Lung (tissue), 12 donors: ENCODE measurements around the gene WAS. TPM values are rescaled to one million over a fixed set of nuclear protein-coding genes. Genes with fewer than 3 reads are reported as not detected.
"Not testable (repeated sequence)": the region's sequence is repeated elsewhere in the genome, so short reads cannot be mapped to it uniquely, and the experiment has no call there.

Experiments
- ATAC-seq: fragments of 200-7000 bp; cut with Tn5 transposase; one replicate; pipeline ENCODE4 v1.9.1; 2020; ENCODE audit warnings: moderate number of reproducible peaks; ENCODE audit not compliant: insufficient read depth, low FRiP score
- DNase-seq, 3 donors: peaks; one replicate each; pipeline ENCODE4 v3.0.0-alpha.2; 2013 to 2017
- H3K27ac ChIP-seq, 2 donors: one replicate each; pipeline ENCODE4 v1.5.1; 2013; ENCODE audit warnings: mild to moderate bottlenecking in 2 of 2, moderate library complexity in 2 of 2, control low read depth in 1 of 2, inconsistent platforms in 1 of 2, low read depth in 1 of 2, low read length in 1 of 2
- H3K27me3 ChIP-seq, 3 donors: one replicate each; pipeline ENCODE4 v1.5.1; 2013; ENCODE audit warnings: low read length in 2 of 3; ENCODE audit not compliant: control insufficient read depth in 3 of 3, insufficient read depth in 3 of 3
- H3K36me3 ChIP-seq, 4 donors: one replicate each; pipeline ENCODE4 v1.5.1; 2013; ENCODE audit warnings: low read length in 4 of 4, mild to moderate bottlenecking in 1 of 4, moderate library complexity in 1 of 4; ENCODE audit not compliant: control insufficient read depth in 4 of 4, insufficient read depth in 4 of 4
- H3K4me1 ChIP-seq, 5 donors: one replicate each; pipeline ENCODE4 v1.5.1; 2013; ENCODE audit warnings: low read length in 5 of 5, mild to moderate bottlenecking in 2 of 5, moderate library complexity in 1 of 5; ENCODE audit not compliant: control insufficient read depth in 5 of 5, insufficient read depth in 5 of 5
- H3K4me3 ChIP-seq: one replicate; pipeline ENCODE4 v1.5.1; 2013; ENCODE audit warnings: mild to moderate bottlenecking, control low read depth, moderate library complexity
- H3K9ac ChIP-seq, 2 donors: one replicate each; pipeline ENCODE4 v1.5.1; 2013; ENCODE audit warnings: low read length in 2 of 2, control low read depth in 1 of 2; ENCODE audit not compliant: insufficient read depth in 1 of 2
- H3K9me3 ChIP-seq, 4 donors: one replicate each; pipeline ENCODE4 v1.5.1; 2013; ENCODE audit warnings: low read length in 3 of 4, mild to moderate bottlenecking in 1 of 4, moderate library complexity in 1 of 4; ENCODE audit not compliant: control insufficient read depth in 4 of 4, insufficient read depth in 3 of 4
- WGBS, 2 donors: extraction: QIAGEN DNeasy Blood & Tissue Kit; methylation state at CpG; one replicate each; pipeline ENCODE4 v1.1.7; 2013; 5-methylcytosine and 5-hydroxymethylcytosine counted together
- polyA plus RNA-seq, 2 donors: library from polyadenylated mRNA; stranded (reverse); fragments of 200-250 nt; gene quantifications; one replicate each; pipeline ENCODE4 v1.2.1, GENCODE V29; 2013
- total RNA-seq, 2 donors: library from RNA; depleted of rRNA in 1 of 2; stranded (reverse); fragments of >200 nt in 1 of 2; gene quantifications; one replicate each; pipeline ENCODE4 v1.2.1, GENCODE V29; 2014 to 2021
- TF ChIP-seq, protein P1 (sequence below): IDR thresholded peaks from 2 replicates; pipeline ENCODE4 v1.5.1; 2012; ENCODE audit warnings: mild to moderate bottlenecking; ENCODE audit errors: control extremely low read depth, extremely low read depth
- donor health status: control.
- donor health status: control.
- donor health status: Bipolar disorder and iron deficiency.
- donor health status: healthy.
- donor health status: DM: yes; HTN: yes; CAD: no.

WAS gene
- total and polyA plus RNA-seq, 4 donors = 8.1 to 61.5 (median 26.0) TPM

DNA sequence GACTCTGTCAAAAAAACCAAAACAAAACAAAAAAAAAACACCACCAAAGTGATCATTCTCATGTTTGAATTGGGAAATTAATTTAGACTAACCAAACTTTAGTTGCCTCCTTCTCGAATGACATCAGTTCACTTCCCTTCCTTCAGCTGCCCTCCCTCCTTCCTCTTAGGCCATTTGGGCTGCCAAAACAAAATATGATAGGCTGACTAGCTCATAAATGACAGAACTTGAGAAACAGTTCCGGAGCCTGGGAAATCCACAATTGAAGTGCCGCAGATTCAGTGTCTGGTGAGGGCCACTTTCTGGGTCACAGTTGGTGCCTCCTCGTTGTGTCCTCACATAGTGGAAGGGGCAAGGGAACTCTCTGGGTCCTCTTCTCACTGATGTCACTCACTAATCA lies 16.1 kb upstream of the WAS start:
- H3K27ac ChIP-seq = no peak overlapping the region
- DNase-seq (no peak), ATAC-seq (no peak)
- H3K9ac ChIP-seq = no peak overlapping the region
- TF ChIP-seq, protein P1, sequence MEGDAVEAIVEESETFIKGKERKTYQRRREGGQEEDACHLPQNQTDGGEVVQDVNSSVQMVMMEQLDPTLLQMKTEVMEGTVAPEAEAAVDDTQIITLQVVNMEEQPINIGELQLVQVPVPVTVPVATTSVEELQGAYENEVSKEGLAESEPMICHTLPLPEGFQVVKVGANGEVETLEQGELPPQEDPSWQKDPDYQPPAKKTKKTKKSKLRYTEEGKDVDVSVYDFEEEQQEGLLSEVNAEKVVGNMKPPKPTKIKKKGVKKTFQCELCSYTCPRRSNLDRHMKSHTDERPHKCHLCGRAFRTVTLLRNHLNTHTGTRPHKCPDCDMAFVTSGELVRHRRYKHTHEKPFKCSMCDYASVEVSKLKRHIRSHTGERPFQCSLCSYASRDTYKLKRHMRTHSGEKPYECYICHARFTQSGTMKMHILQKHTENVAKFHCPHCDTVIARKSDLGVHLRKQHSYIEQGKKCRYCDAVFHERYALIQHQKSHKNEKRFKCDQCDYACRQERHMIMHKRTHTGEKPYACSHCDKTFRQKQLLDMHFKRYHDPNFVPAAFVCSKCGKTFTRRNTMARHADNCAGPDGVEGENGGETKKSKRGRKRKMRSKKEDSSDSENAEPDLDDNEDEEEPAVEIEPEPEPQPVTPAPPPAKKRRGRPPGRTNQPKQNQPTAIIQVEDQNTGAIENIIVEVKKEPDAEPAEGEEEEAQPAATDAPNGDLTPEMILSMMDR = no peak
- no peaks in the 10 kb centered on the region for H3K4me1 ChIP-seq
- no peaks in the 10 kb centered on the region for H3K36me3 ChIP-seq
- H3K4me3 ChIP-seq = no peak overlapping the region
- peaks cover 0 to 3% (median 0%) of the 10 kb centered on the region in 4 donors for H3K9me3 ChIP-seq
- 34 to 69% methylated on average over 4 of the region's 4 CpGs for WGBS, 2 donors
- H3K27me3 ChIP-seq = peaks cover 0 to 5% (median 0%) of the 10 kb centered on the region in 3 donors

DNA sequence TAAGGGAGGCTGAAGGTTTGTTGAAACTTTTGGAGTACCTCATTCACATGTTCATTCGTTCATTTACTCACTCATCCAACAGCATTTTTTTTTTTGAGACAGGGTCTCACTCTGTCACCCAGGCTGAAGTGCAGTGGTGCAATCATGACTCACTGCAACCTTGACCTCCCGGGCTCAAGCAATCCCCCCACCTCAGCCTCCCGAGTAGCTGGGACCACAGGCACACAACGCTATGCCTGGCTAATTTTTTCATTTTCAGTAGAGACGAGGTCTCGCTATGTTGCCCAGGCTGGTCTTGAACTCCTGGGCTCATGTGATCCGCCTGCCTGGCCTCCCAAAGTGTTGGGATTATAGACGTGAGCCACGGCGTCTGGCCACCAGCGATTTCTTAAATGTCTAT lies 15.4 kb upstream of the WAS start:
- WGBS, 2 donors = 78 to 91% methylated on average over 11 of the region's 11 CpGs
- not testable (repeated sequence) for ATAC-seq, H3K9me3 ChIP-seq, DNase-seq, H3K36me3 ChIP-seq, H3K9ac ChIP-seq, H3K4me1 ChIP-seq, H3K4me3 ChIP-seq, H3K27me3 ChIP-seq, H3K27ac ChIP-seq

DNA sequence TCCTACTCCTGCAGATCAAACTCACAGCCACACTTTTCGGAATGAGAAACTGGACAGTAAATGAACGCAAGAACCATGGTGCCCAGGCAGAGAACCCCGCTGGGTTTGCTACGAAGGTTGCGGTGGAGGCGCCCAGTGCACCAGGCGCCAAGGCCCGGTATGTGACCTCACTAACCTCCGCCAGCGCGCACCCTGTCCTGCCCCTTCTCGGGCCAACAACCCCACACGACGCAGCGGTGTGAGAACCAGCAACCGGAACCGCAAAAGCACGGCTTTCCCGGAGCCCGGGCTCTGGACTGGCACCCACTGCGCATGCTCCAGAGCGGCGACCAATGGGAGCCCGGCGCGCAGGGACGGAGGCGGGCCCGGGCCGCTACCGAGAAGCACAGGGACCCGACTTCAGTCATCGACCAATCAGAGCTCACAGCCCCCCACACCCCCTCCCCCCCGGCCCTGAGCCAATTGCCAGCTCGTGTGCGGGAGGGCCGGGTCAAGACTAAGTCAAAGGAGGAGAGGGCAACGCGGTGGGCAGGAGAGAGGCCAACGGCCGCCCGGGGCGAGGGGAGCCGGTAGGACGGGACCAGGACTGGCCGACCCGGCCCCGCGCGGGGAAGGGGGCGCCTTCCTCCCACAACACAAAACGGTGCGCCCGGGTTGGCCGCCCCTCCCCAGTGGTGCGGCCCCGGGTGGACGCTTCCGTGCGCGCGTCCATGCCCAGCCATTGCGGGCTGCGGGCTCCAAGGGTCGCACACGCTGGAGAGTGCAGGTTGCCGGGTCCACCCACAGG lies 7.3 kb upstream of the WAS start:
- Histone ChIP-seq H3K27me3 (peaks cover 0 to 5% (median 0%) of the 10 kb centered on the region in 3 donors), H3K36me3 (no peaks in the 10 kb centered on the region), H3K4me1 (peaks cover 0 to 3% (median 0%) of the 10 kb centered on the region in 5 donors), H3K9me3 (no peaks in the 10 kb centered on the region), H3K4me3 (peak overlapping the region; percentile 62), H3K9ac (peak overlapping the region; percentile 28 to 75), H3K27ac (peak overlapping the region; percentile 87 to 91)
- TF ChIP-seq, protein P1 = no peak
- WGBS, 2 donors = 0 to 40% methylated on average over 28 to 67 of the region's 67 CpGs
- peak; percentile 93 for ATAC-seq
- DNase-seq = peak; percentile 90 to 92 (median 91)

DNA sequence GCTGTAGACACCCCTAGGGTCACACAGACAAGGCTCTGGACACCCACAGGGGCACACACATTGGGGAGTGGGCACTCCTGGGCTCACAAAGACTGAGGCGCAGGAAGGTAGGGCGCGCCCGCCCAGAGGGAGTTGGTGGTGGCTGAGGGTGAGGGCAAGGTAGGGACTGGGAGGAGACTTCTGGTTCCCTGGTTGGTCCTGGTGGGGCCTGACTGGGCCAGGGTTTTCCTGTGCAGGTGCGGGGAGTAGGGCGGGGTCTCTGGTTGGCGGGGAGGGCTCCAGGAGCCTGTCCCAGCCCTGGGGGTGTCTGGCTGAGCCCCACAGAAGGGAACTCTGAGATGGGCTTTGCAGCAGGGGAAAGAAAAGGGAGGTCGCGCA lies 6.7 kb upstream of the WAS start:
- Histone ChIP-seq H3K27ac (peak overlapping the region; percentile 87 to 91), H3K9me3 (no peaks in the 10 kb centered on the region)
- no peak for ATAC-seq

More for the DNA sequence above, 6.7 kb upstream of the WAS start:
- no peaks in the 10 kb centered on the region for H3K36me3 ChIP-seq
- TF ChIP-seq, protein P1 = no peak
- no peaks in the 10 kb centered on the region for H3K27me3 ChIP-seq
- H3K4me1 ChIP-seq = peaks cover 0 to 3% (median 0%) of the 10 kb centered on the region in 5 donors
- DNase-seq = no peak
- 3 to 32% methylated on average over 5 to 9 of the region's 9 CpGs for WGBS, 2 donors
- peak overlapping the region; percentile 62 for H3K4me3 ChIP-seq
- H3K9ac ChIP-seq = no peak overlapping the region
